ELR (cell line): Measurements from ENCODE around the gene TMEFF2.
"Not testable (repeated sequence)": the region's sequence is repeated elsewhere in the genome, so short reads cannot be mapped to it uniquely, and the experiment has no call there.

Experiments
- DNase-seq: peaks from one replicate; pipeline ENCODE4 v3.0.0-alpha.2; 2015; ENCODE audit warnings: low read depth

TMEFF2 gene

DNA sequence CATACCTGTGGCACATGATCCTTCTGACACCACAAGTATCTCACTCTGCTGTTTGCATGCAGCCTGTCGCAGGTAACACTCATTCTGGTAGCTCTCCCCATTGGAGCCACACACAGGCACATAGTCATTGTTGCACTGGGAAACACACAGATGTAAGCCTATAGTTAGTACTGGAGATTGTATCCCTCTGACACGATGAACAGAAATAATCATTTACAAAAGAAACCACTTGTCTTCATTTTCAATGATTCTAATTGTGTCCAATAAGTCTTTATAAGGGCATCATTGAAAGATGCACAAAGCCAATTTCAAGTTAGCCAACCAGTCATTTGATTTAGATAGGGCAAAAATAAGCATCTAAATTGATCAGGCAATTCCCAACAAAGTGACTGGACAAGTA, 10.4 kb downstream of the TMEFF2 start:
- DNase-seq: no peak

DNA sequence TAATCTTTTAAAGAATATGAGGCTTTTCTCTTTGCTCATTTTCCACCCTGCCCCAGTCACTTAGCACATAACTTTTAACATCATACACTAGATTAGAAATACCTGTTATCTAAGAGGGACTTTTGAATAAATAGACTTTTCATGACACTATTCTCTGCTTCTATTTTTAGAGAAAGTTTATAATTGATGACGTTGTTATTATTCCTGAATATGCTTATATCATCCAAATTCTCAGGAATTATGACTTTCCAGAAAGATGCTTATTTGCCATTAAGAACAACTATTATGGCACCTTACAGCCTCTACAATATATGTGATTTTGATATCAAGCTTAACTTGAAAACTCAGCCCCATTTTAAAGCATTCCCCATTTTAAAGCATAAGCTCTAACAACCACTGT, 11.4 kb downstream of the TMEFF2 start:
- no peak for DNase-seq

DNA sequence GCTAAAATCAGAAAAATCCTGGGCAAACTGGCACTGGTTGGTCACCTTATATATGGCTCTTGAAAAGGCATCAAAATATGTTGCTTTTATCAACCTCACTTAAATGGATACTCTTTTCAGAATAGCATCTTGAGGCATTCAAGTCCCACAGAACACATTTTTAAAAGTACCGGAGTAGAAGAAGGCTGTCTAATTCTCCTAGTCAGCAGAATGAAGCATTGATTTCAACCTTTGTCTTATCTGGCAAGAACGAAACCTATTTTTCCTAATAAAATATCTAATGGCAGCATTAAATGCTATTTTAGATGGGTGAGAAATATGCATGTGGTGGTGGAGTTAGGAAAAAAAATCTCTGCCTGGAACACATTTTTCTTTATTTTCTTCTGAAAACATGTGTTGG, 27.8 kb downstream of the TMEFF2 start:
- DNase-seq: no peak

DNA sequence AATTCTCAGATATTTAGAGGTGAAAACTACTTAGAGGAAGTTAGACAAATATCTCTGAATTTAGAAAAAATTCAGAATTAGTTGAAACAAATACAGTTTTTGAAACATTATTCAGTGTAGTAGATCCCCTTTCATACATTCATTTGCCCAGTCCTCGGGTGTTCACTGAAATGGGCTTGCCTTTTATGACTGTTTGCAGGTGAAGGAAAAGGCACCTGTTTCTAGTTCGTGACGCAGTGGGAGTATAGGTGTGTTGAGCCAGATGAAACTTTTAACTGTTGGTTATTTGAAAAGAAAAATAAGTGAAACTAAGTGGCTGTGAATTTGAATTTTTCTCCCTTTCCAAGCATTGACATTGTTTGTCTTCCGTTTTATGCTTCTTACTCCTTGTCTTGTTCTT, 28.9 kb downstream of the TMEFF2 start:
- no peak for DNase-seq

DNA sequence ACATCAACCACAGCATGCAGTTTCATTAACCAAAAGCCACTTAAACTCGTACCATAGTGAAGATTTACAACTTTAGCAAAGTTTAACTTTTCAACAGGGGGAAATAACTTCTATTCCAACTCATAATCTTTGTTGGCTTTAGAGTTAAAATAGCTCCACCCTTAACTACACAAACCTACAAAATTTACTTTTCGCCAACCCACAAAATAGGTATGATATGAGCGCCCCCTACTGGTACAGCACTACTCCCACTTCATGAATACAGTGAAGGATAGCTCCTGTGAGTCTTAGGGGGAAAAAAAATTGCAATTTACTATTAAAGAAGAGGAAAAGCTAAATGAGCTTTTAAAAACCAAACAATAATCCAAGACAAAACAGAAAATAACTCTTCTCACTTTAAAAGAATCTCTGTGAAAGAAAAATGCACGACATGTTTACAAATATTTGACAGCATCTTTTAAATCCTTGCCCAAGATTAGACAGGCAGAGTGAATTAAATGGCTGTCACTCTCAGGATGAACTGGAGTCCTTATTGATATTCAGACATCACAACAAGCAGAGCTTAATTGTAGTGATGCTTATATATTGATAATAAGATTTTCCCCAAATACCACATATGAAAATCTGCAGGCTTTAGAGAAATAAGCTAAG, 32.2 kb downstream of the TMEFF2 start:
- DNase-seq: peak; percentile 81

DNA sequence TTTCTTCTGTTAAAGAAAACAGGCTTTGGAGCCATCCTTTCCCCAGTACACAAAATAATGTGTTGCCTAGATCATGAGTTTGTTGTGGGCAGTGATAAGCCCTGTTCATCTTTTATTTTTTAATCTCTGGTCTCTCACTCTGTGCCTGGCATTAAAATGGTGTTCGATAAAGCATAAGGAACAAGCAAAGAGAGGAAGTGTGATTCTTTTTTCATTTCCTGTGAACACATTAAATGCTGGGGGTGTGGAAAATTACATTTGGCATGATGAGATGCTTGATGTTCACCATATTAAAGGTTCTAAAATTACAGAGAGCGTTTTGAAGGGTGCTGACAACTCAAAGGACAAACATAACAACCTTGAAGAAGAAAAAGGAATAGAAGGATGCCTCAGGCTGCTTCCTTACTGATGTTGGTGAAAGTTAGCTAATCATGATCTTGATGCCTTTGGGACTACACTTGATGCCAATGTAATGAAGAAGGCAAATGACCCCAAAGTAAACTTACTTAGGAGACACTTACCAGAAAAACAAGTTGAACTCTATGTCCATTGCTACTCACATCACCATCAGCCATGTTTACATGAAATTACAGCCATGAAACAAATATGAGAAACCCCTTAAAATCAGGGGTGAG, 33.0 kb downstream of the TMEFF2 start:
- DNase-seq: no peak

DNA sequence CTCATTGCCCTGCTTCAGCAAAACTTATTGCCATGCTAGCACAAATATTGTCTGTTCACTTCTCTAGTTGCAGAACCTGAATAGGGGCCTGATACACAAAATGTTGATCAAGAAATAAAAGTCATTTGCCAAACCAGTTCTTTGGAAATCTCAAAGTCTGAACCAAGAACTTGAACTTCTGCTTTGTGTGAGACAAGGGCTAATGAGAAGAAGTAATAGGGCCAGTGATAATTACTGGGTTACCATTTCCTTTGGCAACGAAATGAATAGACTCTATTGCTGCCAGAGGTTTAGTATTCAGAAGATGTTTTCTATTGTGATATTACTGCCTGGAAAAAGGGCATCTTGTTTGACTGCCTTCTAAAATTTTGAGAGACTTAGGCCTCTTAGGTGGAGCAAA, 35.0 kb downstream of the TMEFF2 start:
- no peak for DNase-seq

DNA sequence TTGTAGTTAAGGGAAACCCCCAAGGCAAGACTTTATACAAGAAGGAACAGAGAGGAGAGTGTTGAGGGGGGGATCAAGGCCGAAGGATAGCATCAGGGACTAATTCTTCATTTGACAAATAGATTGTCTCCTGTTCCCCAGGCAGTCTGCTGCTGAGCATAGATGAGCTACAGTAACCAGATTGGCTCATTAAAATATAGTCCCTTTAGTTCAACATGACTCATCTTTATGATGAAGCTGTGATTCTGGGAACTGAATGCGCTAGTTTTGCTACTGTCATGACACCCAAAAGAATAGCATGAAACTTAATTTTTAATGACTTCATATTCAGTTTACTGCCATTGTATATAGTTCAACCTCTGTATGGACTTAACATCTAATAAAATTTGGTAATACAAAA, 35.5 kb downstream of the TMEFF2 start:
- peak; percentile 13 for DNase-seq

DNA sequence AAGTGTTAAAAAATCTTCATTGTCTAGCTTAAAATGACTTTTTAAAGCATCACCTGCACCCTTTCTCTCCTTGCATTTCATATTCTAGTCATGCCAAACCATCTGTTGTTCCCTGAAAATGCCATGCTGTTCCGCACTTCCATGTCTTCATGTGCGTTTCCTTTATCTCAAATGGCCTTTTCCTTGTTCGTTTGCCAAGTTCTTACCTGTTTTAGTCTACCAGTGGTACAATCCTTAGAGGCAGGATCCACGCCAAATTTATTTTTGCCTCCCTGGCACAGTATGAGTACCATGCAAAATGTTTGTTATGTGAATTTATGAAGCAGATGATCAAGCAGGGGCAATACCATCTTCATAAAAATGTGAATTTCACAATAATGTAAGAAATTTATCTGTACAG, 37.0 kb downstream of the TMEFF2 start:
- DNase-seq: no peak

DNA sequence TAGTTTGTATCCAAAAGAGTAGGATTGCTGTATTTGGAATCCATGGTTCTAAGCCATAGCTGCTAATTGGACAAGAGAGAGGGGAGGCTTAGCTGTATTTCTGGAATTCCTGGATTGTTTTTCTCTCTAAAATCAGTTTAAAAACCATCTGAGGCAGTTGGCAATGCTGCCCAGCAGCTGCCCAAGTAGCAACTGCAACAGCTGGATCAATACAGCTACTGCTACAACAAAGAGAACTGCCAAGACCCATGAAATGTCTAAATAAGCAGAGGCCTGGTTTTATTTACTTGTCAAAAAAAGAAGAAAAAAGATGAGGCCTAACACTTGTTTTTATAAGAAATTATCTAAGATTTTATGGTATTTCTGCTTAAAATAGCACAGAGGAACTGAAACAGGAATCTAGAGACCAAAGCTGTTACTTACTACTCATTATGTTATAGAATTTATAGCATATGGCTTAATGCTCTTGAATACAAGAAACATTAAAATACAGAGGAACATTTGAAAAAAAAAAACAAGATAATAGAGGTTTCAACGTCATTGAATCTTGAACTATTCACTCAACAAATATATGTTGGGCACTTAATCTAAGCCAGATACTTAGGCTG, 39.1 kb downstream of the TMEFF2 start:
- DNase-seq: no peak

DNA sequence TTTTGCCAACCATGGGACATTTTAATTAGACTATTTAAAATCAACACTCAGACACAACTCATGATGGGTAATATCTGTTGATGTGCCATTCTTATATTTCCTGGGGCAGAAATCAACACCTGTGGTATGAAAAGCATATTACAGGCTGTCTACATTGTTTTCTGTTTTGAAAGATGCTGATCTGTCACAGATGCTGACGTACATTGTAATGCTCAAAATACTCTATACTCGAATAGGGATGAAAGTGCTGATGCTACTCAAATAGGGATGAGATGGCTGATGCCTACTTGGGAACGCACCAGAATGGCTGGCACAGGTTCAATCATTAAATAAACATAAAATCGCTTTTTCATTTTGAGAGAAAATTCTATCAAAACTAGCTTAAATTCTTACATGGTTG, 41.2 kb downstream of the TMEFF2 start:
- DNase-seq: no peak

DNA sequence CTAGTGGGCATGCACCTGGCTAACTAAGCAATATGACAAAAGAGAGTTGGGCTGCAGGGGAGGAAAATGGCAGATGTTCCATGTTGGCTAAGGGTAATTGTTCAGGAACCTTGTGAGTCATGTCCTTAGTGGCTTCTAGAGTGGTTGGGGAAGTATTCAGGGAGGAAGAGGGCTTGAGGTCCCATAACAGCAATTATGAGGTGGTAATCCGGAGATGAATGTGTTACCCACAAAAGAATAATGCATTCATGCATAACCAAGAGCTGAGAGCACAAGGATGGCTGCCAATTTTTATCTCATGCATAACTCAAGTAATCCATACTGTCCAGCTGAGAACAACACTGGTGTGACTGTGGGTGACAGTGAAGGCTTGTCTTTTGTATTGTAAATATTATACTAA, 42.9 kb downstream of the TMEFF2 start:
- DNase-seq: peak; percentile 48

DNA sequence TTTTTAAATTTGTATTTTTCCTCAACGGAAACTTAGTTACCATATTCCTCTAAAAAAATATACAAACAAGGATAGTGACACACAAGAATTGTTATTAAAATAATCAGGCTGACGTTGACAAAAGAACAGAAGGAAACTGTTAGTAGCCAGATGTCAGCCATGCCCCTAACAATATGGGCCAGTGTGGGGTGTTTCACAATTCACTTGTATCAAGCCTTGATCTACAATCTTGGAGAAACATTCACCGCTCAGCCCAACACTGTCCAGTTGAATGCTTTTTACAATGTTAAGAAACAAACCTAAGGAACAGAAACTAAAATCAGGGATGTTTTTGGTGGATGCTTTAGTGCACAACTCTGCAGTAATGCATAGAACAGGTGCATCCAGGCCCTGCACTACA, 44.6 kb downstream of the TMEFF2 start:
- no peak for DNase-seq

DNA sequence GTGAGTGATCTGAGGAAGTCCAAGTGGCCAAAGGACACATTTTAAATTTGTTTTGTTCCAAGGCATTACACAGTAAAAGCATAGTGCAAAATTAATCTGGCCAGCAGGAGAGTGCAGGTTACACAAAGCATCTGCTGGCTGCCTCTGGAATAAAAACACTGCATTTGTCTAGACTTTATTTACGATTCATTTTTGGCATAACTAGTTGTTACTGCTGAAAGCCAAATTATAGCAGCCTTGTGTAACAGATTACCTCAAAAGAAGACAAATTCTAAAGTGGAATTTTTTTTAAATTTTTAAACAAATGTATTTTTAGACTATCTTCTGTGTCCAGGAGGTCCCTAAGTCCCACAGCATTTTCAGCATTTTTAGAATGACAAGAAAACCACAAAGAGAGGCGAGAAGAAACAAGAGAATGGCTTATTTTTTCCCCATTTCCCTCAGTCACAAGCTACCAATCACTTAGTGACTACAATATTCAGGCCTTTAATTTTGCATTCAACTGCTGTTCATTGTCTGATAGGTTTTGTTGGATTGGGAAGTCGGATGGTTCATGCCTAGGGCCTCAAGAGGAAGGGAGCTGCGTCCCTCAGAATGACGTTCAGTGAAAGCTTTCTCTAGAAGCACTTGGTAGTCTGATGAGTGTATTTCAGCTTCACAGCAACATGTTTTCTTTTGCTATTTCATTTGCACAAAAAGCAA, 46.0 kb downstream of the TMEFF2 start:
- DNase-seq: no peak

DNA sequence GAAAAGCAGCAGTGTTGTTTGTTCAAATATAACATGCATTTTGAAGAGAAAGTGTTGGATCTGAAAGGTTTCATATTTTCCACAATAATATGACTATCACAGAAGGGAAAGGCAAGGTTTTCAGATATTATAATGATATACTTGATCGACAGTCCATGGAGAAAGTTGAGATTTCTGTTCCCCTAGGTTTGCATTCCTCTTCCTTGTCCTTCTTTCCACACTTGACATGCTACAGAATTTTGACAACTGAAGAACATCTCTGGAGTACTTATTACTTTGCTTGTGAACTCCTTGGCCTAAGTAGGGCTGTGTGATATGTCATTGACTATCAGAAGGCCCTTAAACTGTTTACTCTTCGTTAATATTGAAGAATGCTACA, 46.5 kb downstream of the TMEFF2 start:
- no peak for DNase-seq

DNA sequence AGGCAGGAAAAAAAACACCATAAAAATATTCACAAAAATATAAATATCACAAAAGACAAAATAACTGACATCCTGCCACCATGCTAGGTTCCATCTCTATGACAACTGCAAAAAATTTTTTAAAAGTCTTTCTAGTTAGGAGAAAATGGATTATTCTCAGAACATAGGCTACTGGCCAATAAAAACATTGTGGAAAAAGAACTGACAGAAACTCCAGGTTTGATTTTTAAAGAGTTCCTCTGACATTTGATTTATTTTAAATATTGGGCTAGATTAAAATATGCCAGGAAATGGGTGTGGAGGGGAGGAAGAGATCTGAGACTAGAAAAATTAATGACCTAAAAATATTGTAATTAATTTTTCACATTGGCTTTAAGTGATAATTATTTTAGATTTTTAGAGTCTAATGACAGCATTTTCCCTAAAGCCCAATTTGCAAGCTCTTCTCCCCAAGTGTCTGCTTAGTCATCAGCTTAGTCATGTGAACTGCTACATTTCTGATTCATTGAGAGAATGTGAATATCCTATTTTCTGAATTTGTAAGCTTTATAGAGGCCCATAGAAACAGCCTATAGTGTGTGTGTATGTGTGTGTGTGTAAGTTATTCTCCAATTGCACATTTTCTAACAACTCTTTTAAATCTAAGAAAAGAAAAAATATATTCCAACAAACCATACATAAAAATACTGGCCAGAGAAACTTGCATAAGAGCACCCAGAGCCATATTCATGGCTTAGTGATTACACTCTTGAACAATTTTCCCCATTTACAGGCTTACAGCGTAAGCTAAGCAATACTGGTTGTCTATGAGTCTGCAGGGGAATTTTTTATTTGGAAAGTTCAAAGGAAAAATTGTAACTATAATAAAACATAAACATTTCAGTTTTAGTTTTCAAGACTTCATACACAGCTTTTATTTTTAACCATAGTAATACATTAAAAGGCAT, 48.4 kb downstream of the TMEFF2 start:
- DNase-seq: peak; percentile 86

DNA sequence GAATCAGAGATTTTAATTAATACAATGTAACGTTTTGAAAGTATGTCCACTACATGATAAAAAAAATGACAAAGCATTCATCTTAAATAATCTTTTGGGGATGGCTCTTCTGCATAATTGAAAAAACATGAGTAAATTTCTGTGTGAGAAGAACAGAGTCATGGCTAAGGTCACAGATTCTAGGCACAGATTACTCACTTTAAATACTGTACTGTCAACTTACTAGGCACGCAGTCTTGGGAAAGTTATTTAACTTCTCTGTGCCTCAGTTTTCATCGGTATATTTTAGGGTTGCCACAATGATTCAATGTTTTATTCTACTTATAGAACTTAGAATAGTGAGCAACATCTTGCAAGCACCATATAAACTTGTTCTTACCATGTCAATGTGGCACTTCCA, 49.2 kb downstream of the TMEFF2 start:
- no peak for DNase-seq

DNA sequence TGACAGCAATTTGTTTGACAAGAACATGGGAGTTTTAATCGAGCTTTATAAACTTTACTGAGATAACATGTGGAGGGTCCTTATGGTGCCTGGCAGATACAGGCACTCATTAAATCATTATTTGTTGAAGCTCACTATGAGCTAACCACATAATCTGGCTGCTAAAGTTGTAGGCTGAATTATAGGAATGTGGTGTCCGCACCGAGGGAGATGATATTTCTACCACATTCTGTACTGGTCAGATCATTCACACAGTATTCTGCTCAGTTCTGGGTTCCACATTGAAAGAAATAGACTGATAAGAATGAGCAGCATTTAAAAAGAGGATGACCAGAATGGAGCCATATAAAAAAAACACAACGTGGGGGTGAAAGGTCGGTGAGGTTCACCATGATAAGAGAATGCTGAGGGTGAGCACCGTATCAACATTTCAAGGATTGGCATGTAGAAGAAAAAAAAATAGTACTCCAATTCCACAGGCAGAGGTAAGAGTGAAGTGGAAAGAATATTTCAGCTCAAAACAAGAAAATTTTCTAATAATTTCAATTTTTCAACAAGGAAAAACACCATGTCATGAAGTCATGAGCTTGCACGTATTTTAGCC, 54.4 kb downstream of the TMEFF2 start:
- no peak for DNase-seq

DNA sequence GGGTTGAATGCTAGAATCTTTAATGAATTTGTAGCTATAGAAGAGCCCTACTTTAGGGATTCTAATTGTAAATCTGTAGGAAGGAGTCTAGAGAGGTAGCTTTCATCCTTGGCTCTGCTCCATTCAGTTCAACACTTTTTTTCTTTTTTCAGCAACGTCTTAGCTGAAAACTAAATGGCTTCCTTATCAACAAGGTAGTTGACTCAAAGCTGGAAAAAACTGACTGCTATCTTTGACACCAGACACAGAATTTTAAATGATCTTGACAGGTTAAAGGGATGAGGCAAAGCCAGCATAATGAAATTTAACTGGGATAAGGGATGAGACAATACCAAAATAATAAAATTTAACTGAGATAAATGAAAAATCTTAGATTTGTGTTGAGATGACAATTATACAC, 54.9 kb downstream of the TMEFF2 start:
- DNase-seq: no peak

DNA sequence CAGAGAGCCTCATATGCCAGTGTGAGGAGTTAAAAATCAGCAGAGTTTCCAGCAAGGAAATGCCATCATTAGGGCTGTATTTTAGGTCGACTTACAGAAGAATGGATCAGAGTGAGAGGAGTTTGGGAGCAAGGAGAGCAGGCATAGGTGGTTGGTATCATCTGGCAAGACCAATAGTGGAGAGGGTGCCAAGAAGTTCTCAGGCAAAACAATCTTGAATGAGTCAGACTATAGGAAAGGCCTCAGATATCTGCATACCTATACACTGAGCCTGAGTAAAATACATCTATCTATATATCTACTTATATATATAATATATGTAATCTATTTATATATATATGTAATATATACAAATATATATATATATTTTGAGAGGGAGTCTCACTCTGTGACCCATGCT, 57.3 kb downstream of the TMEFF2 start:
- DNase-seq: peak; percentile 22

DNA sequence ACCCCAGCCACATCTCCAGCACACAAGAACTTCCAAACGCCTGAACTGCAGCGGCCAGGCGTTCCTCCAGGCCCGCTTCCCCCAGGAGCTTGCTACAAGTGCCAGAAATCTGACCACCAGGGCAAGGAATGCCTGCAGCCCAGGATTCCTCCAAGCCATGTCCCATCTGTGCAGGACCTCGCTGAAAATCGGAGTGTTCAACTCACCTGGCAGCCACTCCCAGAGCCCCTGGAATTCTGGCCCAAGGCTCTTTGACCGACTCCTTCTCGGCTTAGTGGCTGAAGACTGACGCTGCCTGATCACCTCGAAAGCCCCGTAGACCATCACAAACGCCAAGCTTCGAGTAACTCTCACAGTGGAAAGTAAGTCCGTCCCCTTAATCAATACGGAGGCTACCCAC, 62.1 kb downstream of the TMEFF2 start:
- DNase-seq: not testable (repeated sequence)

DNA sequence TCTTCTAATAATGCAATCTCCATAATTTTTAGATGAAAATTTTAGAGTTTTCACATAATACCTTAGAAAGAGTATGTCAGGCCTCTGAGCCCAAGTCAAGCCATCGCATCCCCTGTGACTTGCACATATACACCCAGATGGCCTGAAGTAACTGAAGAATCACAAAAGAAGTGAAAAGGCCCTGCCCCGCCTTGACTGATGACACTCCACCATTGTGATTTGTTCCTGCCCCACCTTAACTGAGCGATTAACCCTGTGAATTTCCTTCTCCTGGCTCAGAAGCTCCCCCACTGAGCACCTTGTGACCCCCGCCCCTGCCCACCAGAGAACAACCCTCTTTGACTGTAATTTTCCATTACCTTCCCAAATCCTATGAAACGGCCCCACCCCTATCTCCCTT, 64.4 kb downstream of the TMEFF2 start:
- not testable (repeated sequence) for DNase-seq
